Right lobe of liver (tissue), 4 donors: ENCODE measurements around the gene SLC16A8.

Experiments used
- POLR2A ChIP-seq: fragments of 450-650 bp; IDR thresholded peaks from one replicate; pipeline ENCODE4 v1.6.1; 2017; ENCODE audit warnings: antibody characterized with exemption, mild to moderate bottlenecking
- TF ChIP-seq, protein P1 (sequence below), 4 donors: fragments of 200-600 bp in 3 of 4; fragments of 450-650 bp in 1 of 4; IDR thresholded peaks; one replicate each; pipeline versions ENCODE4 v1.5.1 to v1.8.0; 2016 to 2022; ENCODE audit warnings: antibody characterized with exemption in 4 of 4, mild to moderate bottlenecking in 2 of 4
- donor health status: DM: no; HTN: no; CAD: no.
- donor health status: DM: no; HTN: no; CAD: no.
- donor health status: DM: no; HTN: yes; CAD: no.

DNA sequence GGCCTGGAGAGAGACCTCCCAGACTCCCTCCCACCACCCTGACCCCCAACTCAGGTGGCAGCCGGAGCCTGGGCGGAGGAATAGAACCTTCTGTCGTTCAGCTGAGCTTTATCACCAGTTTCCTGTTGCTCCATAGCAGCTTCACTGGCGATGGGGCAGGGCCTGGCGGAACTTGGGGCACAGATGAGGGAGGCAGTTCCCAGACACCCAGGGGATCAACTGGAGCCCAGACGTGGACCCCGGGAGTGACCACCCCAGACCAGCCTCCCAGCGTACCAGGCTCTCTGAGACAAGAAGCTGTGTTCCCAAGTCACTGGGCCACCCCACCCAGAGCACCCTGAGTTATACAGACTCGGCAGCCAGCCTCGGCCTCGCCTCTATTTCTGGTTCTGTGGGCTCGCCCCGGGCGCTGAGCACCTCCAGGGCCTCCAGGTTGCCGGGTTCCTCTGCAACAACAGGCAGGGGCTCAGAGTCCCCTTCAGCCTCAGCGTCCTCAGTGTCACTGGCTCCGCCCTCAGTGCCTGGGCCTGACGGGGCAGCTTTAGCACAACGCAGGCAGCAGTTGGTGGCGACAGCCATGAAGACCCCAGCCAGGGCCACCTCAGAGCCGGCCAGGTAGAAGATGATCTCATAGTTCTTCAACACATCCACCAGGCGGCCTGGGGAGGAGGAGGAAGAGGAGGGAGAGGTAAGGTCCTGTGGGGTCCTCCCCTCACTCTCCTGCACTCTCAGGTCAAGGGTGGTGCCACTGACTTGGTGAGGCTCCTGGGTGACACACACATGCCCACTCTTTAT, 5.7 kb downstream of the SLC16A8 start:
- TF ChIP-seq, protein P1, sequence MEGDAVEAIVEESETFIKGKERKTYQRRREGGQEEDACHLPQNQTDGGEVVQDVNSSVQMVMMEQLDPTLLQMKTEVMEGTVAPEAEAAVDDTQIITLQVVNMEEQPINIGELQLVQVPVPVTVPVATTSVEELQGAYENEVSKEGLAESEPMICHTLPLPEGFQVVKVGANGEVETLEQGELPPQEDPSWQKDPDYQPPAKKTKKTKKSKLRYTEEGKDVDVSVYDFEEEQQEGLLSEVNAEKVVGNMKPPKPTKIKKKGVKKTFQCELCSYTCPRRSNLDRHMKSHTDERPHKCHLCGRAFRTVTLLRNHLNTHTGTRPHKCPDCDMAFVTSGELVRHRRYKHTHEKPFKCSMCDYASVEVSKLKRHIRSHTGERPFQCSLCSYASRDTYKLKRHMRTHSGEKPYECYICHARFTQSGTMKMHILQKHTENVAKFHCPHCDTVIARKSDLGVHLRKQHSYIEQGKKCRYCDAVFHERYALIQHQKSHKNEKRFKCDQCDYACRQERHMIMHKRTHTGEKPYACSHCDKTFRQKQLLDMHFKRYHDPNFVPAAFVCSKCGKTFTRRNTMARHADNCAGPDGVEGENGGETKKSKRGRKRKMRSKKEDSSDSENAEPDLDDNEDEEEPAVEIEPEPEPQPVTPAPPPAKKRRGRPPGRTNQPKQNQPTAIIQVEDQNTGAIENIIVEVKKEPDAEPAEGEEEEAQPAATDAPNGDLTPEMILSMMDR (IDR thresholded peaks at IDR 0.05): no peak
- TF ChIP-seq POLR2A: no peak
